ENCODE measurements around the gene SOX11. TPM values are rescaled to one million over a fixed set of nuclear protein-coding genes. Genes with fewer than 3 reads are reported as not detected.

Gene SOX11
- total and polyA plus RNA-seq, 2 of the 8 experiments (the other 6 are each of a cell fraction or from before 2014, with no cell fraction given) = 9.0 to 55.6 TPM

GRCh38 chr2:5729416-5729815 is 37.2 kb downstream of the SOX11 start:
- Histone ChIP-seq H3K4me2 (ENCODE audit: insufficient read depth in 1 of 2, low read depth in 2 of 2, low read length in 2 of 2) (no peak overlapping the region), H2BK120ac (replicated peaks; ENCODE audit: low read depth, low read length) (no peak overlapping the region), H3K56ac (replicated peaks; ENCODE audit: insufficient read length, low read depth, low read length) (no peak overlapping the region), H2BK12ac (ENCODE audit: low read depth, low read length) (peak overlapping the region; percentile 5; the same call in 1 of the 2 replicates), H3K4me3 (ENCODE audit: extremely low read depth in 1 of 4, insufficient read depth in 2 of 4, low read depth in 3 of 4, low read length in 4 of 4) (no peak overlapping the region), H3K27me3 (replicated peaks in 1 of 4; ENCODE audit: control insufficient read depth in 3 of 4, extremely low read depth in 1 of 4, insufficient read depth in 3 of 4, low read length in 3 of 4) (no peaks in the 10 kb centered on the region), H3K9ac (replicated peaks in 1 of 4; ENCODE audit: extremely low read depth in 1 of 4, low read depth in 3 of 4, low read length in 3 of 4) (no peak overlapping the region), H2AK5ac (ENCODE audit: low read depth, low read length) (peak overlapping the region; percentile 28), H3K79me1 (ENCODE audit: low read depth, low read length) (no peaks in the 10 kb centered on the region), H3K79me2 (ENCODE audit: control insufficient read depth in 1 of 2, insufficient read depth in 2 of 2, low read length in 2 of 2) (no peaks in the 10 kb centered on the region), H4K8ac (ENCODE audit: extremely low read depth, insufficient read depth, low read length) (no peak overlapping the region), H2BK20ac (ENCODE audit: low read length) (0 out of 2 replicates have a peak overlapping the region, but pooled peaks have one; percentile 54), H2BK5ac (ENCODE audit: low read depth, low read length) (no peak overlapping the region), H3K14ac (ENCODE audit: insufficient read length) (no peak overlapping the region), H3K23me2 (ENCODE audit: low read depth, low read length) (peaks cover 2% of the 10 kb centered on the region; the same call in 1 of the 2 replicates), H4K91ac (replicated peaks; ENCODE audit: insufficient read length, low read length) (no peak overlapping the region), H3K4me1 (replicated peaks in 1 of 4; ENCODE audit: control insufficient read depth in 3 of 4, insufficient read depth in 4 of 4, low read length in 3 of 4) (peaks cover 0 to 22% (median 2%) of the 10 kb centered on the region in 4 experiments; a peak in 5 of 7 replicates), H2AFZ (ENCODE audit: low read length) (no peak overlapping the region), H3K9me3 (ENCODE audit: insufficient read depth in 2 of 2, low read depth in 1 of 2, low read length in 1 of 2) (no peaks in the 10 kb centered on the region), H3K18ac (ENCODE audit: extremely low read depth, low read length) (no peak overlapping the region), H3K36me3 (ENCODE audit: control insufficient read depth in 2 of 4, insufficient read depth in 4 of 4, low read length in 3 of 4) (no peaks in the 10 kb centered on the region; a peak in 1 of 8 replicates), H3K23ac (ENCODE audit: insufficient read length) (no peak overlapping the region), H4K5ac (ENCODE audit: insufficient read length, low read depth, low read length) (no peak overlapping the region), H3K27ac (ENCODE audit: low read depth, low read length) (no peak overlapping the region), H2BK15ac (ENCODE audit: low read length) (0 out of 2 replicates have a peak overlapping the region, but pooled peaks have one; percentile 75), H4K20me1 (replicated peaks in 1 of 2; ENCODE audit: control insufficient read depth in 1 of 2, insufficient read depth in 2 of 2, low read length in 2 of 2) (no peaks in the 10 kb centered on the region), H3K4ac (replicated peaks; ENCODE audit: insufficient read length, low read depth, low read length) (no peak overlapping the region)
- FAIRE-seq = no peak
- POLR2A ChIA-PET (ENCODE audit: partially characterized antibody) = interaction anchor here (1.3 to 2.9 kb wide), 3 partner anchors 10 to 36 kb away, joined by 3 to 9 read pairs (median 7); no protein-coding TSS in a partner anchor
- CTCF ChIA-PET (ENCODE audit: partially characterized antibody) = interaction anchor here (1.1 to 1.3 kb wide), 3 partner anchors 11 to 415 kb away, joined by 3 to 4 read pairs (median 3); no protein-coding TSS in a partner anchor
- no peak for DNase-seq (ENCODE audit: low read depth in 1 of 2, low spot score in 2 of 2)
- WGBS, 2 experiments (ENCODE audit: extremely low coverage in 1 of 2, insufficient coverage in 1 of 2, insufficient read length in 1 of 2, insufficient replicate concordance in 2 of 2, low coverage in 1 of 2, low lambda C conversion rate in 2 of 2, missing lambda C conversion rate in 1 of 2) = 89% methylated on average over 3 of the region's 3 CpGs; no CpG with 5 or more reads in 1 of the 2 experiments
- TF ChIP-seq SP2 (IDR thresholded peaks at IDR 0.05; ENCODE audit: low read length) (no peak), CHD1 (IDR thresholded peaks at IDR 0.05; ENCODE audit: low read depth, low read length) (no peak), POU5F1 (IDR thresholded peaks at IDR 0.05; ENCODE audit: low read depth, low read length) (no peak), GABPA (IDR thresholded peaks at IDR 0.05; ENCODE audit: borderline replicate concordance, insufficient read depth, low read length) (no peak), MAFK (IDR thresholded peaks at IDR 0.05; ENCODE audit: low read depth, low read length) (no peak), SIX5 (IDR thresholded peaks at IDR 0.05; ENCODE audit: low read depth, low read length) (no peak), RNF2 (IDR thresholded peaks at IDR 0.05; ENCODE audit: borderline replicate concordance, low read depth, low read length, missing control alignments, poor library complexity, severe bottlenecking) (no peak), EZH2 (IDR thresholded peaks at IDR 0.05; ENCODE audit: low read depth, low read length, severe bottlenecking) (no peak), CREB1 (IDR thresholded peaks at IDR 0.05) (no peak), RBBP5 (IDR thresholded peaks at IDR 0.05; ENCODE audit: borderline replicate concordance, low read depth, low read length) (no peak), CTBP2 (IDR thresholded peaks at IDR 0.05; ENCODE audit: borderline replicate concordance, insufficient read depth, insufficient read length, low read length) (no peak), GTF2F1 (IDR thresholded peaks at IDR 0.05; ENCODE audit: borderline replicate concordance, low read depth, low read length) (no peak), JUN (IDR thresholded peaks at IDR 0.05; ENCODE audit: low read depth, low read length) (no peak), POLR2A (IDR thresholded peaks at IDR 0.05; ENCODE audit: control extremely low read depth in 1 of 2, low read depth in 2 of 2, low read length in 2 of 2) (no peak)
